GM19099 (cell line): Measurements from ENCODE around the gene SRSF10.

Experiments
- POLR2A ChIP-seq: IDR thresholded peaks from 3 replicates; pipeline ENCODE4 v1.6.1; 2011; ENCODE audit warnings: low read depth; ENCODE audit not compliant: insufficient read length; ENCODE audit errors: extremely low read depth

Gene SRSF10

DNA sequence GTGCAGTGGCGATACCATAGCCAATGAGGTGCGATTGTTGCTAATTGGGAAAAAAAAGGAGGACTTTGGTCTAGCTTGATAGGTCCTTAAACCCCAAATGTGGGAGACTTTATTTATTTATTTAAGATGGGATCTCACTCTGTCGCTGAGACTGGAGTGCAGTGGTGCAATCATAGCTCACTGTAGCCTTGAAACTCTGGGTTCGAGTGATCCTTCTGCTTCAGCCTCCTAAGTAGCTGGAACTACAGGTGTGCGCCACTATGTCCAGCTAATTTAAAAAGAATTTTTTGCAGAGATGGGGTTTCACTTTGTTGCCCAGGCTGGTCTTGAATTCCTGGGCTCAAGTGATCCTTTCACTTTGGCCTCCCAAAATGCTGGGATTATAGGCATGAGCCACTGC lies 24.0 kb upstream of the SRSF10 start:
- TF ChIP-seq POLR2A: no peak

DNA sequence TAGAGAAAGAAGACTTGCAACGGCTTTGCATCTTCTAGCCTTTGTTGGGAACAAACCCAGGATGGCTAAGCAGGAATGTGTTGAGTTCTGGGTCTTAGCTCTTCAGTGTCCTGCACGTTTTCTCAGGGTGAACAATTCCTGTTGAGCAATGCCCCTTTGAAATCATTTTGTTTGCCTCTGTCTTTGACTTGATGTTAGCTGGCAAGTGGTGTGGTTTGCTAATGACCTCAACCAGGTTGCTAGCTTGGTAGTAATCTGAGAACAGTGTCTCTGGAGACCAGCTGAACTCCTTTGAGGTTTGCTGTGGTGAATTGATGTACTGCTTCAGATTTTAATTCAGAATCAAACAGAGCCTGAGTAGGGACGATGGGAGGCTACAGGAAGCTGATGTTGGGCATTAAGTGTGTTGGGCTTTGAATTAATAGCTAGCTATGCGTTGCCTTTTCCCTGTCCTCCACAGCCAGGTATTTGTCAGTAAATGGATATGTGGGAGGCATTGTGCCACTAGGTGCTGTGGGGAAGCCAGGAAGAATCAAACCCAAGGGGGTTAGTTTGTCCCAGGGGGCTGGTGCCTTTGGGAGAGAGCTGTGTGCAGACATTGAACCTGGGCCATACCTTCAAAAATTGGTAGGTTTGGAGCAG lies 23.3 kb upstream of the SRSF10 start:
- no peak for TF ChIP-seq POLR2A

DNA sequence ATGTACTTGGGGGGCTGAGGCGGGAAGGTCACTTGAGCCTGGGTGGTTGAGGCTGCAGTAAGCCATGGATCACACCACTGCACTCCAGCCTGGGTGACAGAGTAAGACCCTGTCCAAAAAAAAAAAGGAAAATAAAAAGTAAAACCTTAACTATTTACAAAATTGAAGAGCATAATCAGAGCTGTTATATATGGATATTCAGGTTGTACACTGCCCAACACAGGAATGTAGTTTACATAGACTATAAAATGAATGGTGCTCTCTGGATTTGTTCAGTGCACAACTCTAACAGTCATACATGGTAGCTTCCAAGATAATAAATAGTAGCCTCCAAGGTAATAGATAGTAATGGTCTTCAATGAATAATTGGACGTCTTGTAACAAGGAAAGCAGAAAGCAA lies 22.6 kb upstream of the SRSF10 start:
- no peak for TF ChIP-seq POLR2A

DNA sequence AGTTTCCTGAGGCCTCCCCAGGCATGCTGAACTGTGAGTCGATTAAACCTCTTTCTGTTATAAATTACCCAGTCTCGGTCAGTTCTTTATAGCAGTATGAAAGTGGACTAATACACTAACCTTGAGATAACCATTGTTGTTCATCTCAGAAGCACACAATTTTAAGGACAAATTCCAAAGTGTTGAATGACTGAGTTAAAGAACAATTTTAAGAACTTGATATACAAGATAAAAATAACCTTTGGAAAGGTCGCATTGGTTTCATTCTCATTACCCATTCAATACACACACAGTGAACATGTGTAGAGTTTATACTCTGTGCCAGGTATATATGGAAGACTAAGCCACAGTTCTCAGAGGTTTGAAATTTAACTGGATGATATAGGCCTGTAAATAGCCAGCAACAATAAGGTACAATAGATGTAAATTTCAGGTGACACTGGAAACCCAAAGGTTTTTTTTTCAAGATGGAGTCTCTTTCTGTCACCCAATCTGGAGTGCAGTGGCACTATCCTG lies 19.1 kb upstream of the SRSF10 start:
- no peak for TF ChIP-seq POLR2A

DNA sequence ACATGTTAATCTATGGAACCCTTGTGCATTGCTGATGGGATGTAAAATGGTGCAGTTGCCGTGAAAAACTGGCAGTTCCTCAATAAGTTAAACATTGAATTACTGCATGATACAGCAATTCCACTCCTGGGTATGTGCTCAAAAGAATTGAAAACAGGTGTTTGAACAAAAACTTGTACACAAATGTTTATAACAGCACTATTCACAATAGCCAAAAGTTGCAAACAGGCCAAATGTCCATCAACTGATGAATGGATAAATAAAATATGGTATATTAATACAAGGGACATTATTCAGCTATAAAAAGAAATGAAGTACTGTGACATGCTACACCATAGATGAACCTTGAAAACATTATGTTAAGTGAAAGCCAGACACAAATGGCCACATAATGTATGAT lies 17.7 kb upstream of the SRSF10 start:
- no peak for TF ChIP-seq POLR2A

DNA sequence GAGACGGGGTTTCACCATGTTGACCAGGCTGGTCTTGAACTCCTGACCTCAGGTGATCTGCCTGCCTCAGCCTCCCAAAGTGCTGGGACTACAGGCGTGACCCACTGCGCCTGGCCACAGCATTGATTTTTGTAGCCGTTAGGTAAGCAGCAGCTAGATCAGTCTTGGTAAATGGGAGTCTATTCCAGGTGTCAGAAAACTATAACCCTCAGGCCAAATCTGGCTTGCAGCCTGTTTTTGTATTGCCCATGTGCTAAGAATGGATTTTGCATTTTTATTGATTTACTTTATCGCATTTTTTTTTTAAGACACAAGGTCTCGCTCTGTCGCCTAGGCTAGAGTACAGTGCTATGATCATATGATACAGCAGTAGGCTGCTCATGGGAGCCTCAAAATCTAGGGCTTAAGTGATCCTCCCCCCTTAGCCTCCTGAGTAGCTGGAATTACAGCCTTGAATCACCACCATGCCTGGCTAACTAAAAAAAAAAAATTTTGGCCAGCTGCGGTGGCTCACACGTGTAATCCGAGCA lies 16.6 kb upstream of the SRSF10 start:
- TF ChIP-seq POLR2A: no peak

DNA sequence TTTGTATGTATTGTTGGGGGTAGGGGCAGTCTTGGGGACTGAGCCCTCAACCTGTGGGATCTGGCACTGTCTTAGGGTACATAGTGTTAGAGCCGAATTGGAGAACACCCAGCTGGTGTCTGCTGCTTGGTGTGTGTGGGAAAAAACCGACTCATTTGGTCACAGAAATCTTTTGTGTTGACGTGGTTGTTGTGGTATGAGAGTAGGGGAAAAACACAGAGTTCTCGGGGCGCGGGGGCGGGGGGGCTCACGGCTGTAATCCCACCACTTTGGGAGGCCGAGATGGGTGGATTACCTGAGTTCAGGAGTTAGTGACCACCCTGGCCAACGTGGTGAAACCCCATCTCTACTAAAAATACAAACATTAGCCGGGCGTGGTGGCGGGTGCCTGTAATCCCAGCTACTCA lies 15.3 kb upstream of the SRSF10 start:
- no peak for TF ChIP-seq POLR2A

DNA sequence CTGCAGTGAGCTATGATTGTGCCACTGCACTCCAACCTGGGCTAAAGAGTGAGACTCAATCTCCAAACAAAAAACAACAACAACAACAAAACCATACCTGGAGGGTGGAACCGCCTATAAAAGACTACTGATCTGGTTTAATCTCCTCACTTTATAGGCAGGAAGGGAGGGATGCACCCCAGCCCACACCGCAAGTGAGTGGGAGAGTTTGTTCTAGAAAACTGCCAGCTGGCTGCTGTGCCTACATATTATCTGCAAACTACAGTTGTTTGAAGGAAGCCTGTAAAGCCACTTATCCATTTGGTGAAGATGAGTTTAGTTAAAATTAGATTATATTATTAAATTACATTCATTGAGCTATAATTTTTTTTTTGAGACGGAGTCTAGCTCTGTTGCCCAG lies 9.1 kb upstream of the SRSF10 start:
- no peak for TF ChIP-seq POLR2A

DNA sequence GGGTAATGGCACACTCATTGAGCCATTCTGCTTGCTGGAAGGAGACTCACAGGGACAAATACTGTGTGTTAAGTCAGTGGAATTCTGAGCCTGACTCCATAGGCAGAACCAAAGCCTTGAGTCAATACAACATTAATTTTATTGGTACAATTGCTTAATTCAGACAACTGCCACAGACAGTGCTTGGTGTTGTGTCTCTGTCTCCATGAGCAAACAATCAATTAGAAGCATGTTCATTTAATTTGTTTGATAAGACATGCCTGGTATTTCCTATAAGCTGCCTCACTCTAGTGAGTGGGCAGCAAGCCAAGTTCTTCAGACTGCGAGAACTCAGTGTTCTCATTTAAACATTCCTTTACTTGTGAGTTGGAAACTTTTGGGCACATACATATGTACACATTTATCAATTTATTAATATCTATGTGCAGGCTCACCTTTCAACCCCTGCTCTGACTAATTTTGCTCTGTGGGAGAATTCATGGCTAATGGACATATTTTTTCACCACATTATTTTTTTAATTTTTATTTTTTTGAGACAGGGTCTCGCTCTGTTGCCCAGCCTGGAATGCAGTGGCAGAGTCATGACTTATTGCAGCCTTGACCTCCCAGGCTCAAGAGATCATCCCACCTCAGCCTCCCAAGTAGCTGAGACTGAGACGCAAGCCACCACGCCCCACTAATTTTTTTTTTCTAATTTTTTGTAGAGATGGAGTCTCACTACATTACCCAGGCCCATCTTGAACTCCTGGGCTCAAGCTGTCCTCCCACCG lies 4.5 kb upstream of the SRSF10 start:
- TF ChIP-seq POLR2A: no peak

DNA sequence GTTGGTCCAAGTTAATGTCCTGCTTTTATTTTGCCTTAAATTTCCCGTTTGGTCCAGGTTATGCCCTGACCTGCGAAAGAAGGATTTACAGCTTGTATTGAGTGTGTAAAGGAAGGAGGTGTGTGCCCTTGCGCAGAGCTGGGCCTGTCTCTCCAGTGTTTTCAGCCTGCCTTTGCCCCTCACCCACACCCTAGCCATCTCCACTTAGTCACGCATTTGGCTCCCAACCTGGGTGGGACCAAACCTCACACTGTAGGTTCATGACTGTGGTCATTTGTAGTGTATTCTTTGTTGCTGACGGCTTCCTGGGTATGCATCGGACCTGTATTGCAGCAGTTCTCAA lies 572 bp upstream of the SRSF10 start:
- no peak for TF ChIP-seq POLR2A

DNA sequence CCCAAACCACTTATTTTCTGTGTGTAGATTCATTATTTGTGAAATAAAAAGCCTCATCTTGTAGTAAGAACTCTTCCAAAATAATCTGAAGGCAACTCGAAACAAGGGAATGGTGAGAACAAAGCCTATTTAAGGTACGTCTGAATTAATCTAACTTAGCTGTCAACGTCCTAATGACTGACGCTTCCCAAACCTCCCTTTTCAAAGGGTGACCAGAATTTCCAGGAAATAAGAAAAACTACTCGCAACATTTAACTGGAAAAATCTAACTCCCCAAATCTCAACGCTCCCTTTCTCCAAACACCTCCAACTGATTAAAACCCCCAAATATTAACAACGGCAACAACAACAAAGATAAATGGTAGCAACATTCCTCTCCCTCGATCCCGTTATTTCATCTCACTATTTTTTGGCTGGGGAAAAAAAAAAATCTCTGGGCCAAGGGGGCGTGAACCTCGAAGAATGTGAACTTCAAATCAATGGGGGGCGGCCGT lies 693 bp downstream of the SRSF10 start:
- no peak for TF ChIP-seq POLR2A

DNA sequence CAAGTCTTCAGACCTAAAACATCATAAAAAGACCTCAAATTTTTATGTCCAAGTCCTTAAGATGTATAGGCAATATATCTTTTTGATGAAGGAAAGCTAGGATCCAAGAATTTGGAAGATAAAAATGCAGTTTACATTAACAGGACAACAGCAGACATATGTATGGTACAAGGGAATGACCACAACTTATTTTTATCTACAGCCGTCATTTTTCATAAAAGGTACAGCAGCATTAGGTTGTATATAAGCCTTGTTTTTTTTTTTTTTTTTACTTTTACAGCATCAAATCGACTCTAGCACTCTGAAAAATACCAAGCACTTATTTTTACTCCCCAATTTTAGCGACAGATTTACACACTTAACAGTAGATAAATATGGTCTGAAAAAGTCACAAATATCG lies 1.3 kb downstream of the SRSF10 start:
- no peak for TF ChIP-seq POLR2A

DNA sequence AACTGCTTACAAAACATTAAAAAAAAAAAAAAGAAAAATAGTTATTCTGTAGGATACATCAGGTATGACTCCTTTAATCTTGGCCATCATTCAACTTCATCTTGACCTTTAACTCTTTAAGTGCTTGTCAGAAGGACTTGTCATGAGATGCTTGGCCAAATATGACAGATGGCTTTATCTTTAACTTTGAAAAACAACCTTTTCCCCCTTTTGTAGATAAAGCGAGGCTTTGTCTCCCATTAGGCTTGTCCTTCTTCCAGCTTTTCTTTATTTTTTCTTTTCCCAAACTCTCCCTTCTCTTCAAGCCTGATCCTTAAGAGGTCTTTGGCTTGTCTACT lies 2.3 kb downstream of the SRSF10 start:
- no peak for TF ChIP-seq POLR2A

DNA sequence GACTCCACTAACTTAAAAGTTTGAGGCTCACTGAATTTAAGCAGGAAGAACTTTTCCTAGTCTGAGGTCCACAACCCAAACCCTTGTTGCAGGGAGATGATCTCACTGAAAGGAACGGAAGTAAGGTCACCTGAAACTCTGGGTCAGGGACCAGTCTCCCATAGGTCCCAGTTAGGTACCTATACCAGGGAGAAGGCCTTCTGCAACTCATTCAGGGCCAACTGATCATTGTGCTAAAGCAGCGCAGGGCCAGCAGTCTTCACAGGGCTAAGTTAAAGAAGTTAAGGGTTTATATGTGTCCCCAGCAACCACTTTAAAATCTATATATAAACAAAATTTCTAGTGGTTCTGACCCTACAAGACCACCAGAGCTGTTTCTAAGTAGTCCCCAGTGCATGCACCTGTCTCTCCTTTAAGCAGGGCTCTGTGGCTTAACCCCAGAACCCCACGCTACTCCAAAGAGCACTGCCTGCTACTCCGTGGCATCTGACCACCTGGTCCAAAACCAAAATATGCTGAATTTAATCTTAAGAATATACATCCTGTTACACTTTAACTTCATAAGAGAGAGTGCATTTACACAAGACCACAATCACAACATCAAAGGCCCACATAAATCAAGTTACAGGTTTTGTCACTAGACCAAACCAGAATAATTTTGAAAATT lies 2.8 kb downstream of the SRSF10 start:
- TF ChIP-seq POLR2A: no peak

DNA sequence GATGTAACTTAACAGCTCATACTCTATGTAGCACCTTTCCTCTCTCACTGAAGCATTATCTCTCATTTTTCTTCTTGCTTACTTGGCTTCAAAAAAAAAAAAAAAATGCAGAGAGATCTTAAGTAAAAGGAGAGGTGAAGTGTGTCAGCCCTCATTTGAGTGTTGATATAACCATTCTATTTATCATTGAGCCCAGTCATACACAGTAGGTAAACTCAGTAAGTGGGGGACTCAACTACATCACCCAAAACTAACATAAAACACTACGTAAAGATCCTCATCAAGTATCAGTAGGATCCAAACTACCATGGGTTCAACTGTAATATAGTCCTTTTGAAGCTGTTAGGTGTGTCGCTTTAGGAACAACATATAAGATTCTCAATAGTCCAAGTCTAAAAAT lies 12.3 kb downstream of the SRSF10 start:
- no peak for TF ChIP-seq POLR2A

DNA sequence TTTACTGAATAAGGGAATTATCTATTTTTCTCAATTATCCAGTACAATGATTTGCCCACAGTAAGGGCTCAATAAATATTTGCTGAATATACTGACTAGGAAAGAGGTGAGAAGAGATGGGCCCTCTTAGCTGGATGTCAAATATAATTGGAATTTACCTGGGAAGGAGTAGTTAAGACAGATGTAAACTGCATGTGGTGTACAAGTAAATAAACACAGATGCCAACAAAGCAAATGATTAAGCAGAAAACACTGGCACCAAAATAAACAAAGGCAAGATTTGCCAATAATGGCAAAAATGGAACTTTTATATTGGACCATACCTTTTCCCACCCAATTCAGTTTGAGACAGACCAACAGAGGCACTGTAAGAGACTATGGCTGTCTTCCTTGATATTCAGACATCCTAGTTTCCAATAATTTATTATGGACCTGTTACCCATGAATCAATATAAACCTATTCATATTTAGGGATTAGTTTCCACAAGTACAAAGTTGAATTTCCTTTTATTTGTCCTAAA lies 13.1 kb downstream of the SRSF10 start:
- TF ChIP-seq POLR2A: no peak
